Measurements from ENCODE around the gene KCNMA1. TPM values are rescaled to one million over a fixed set of nuclear protein-coding genes. Genes with fewer than 3 reads are reported as not detected.

KCNMA1 gene
- total and polyA plus RNA-seq, 9 of the 15 experiments (the other 6 are each of a cell fraction or from before 2014, with no cell fraction given) = 0.01 to 0.95 (median 0.15) TPM; not detected in 4

- 0% methylated on average over 5 of the region's 5 CpGs for WGBS (ENCODE audit: insufficient coverage, low coverage, missing lambda C conversion rate)
- H3K9me3 ChIP-seq (replicated peaks; ENCODE audit: control insufficient read depth, insufficient read depth, low read depth, low read length) = no peaks in the 10 kb centered on the region
- ChIA-PET CTCF (ENCODE audit: low intra/inter-chr PET ratio) (no interaction called here), POLR2A (no interaction called here)
- H3K27ac ChIP-seq (ENCODE audit: extremely low read depth, low read depth, low read length) = no peak overlapping the region
- intact Hi-C loops (cut with micrococcal nuclease) = no loop called here
- H4K20me1 ChIP-seq (replicated peaks; ENCODE audit: control insufficient read depth, insufficient read depth, low read length) = no peaks in the 10 kb centered on the region
- H3K4me3 ChIP-seq = no peak overlapping the region
- H3K9ac ChIP-seq (ENCODE audit: insufficient read depth in 1 of 2, low read depth in 2 of 2, low read length in 2 of 2) = no peak overlapping the region
- ATAC-seq = no peak
- FAIRE-seq = no peak
- no TSS peak for BruUV-seq (replicated peaks)
- no peaks in the 10 kb centered on the region for H3K79me2 ChIP-seq (ENCODE audit: control insufficient read depth, insufficient read depth, low read length)
- no peak for DNase-seq (ENCODE audit: extremely low read depth in 1 of 4, low spot score in 3 of 4)
- no peaks in the 10 kb centered on the region for H3K4me1 ChIP-seq (replicated peaks in 1 of 2; ENCODE audit: control insufficient read depth in 2 of 2, insufficient read depth in 2 of 2, low read length in 2 of 2)
- H3K27me3 ChIP-seq (ENCODE audit: control insufficient read depth in 2 of 2, insufficient read depth in 2 of 2, low read length in 2 of 2) = no peaks in the 10 kb centered on the region
- no peak overlapping the region for H2AFZ ChIP-seq (ENCODE audit: low read depth, low read length)
- H3K4me2 ChIP-seq (ENCODE audit: insufficient read depth, low read length) = no peak overlapping the region
- in situ Hi-C loops (cut with MboI) = no loop called here
- no peaks in the 10 kb centered on the region for H3K9me1 ChIP-seq (ENCODE audit: control insufficient read depth, insufficient read depth, low read length)
- H3K36me3 ChIP-seq (ENCODE audit: control insufficient read depth, insufficient read depth, low read length) = no peaks in the 10 kb centered on the region
- TF ChIP-seq FOS (IDR thresholded peaks at IDR 0.05; ENCODE audit: extremely low read depth, insufficient read length) = no peak
- no peak for TF ChIP-seq SIRT6 (IDR thresholded peaks at IDR 0.05; ENCODE audit: low read depth, low read length)
- TF ChIP-seq ZNF407 (IDR thresholded peaks at IDR 0.05; ENCODE audit: low read depth) = no peak
- no peak for TF ChIP-seq CHD4 (IDR thresholded peaks at IDR 0.05; ENCODE audit: insufficient read depth, insufficient replicate concordance, low read depth, low read length, poor library complexity, severe bottlenecking)
- TF ChIP-seq RBBP5 (IDR thresholded peaks at IDR 0.05; ENCODE audit: borderline replicate concordance, insufficient read depth, low read length, poor library complexity, severe bottlenecking) = no peak
- TF ChIP-seq FOXJ3 (CRISPR knock-in tag; IDR thresholded peaks at IDR 0.05) = no peak
- no peak for TF ChIP-seq TEAD1 (CRISPR knock-in tag; IDR thresholded peaks at IDR 0.05)
Measured at GRCh38 chr10:77191324-77192049, 446.1 kb downstream of the KCNMA1 start.
